ENCODE measurements around the gene ATF3. TPM values are rescaled to one million over a fixed set of nuclear protein-coding genes. Genes with fewer than 3 reads are reported as not detected.

The ATF3 gene
- total RNA-seq, 2 experiments from 2014 or later = 10.4 to 12.7 TPM

DNA sequence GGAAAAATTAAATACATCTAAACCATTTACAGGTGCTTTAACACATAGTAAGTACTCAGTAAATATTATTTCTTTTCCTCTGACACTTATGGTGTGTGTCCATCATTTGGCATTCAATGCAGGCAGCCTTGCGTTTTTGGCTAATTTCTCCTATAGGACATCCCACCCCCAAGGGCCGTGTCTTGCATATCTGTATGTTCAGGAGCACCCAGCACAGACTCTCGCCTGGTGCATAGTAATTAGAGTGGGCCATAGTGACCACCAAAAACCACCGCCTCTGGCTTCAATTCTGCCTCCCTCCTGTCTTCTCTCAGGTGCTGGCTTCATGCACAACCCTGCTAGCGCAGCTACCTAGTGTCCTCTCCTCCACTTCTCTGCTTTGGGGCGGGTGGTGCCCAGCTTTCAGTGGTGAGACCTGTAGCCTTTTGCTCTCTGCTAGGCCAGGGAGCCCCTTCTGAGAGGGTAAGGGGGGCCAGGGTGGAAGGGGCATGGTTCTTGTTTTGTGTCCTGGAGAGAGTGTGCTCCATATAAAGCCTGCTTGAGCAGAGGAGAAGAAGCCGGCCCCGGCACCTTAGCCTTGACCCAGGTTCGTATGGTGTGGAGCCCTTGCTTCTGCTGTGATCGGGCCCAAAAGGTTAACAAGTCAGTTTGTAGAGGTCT, 57.7 kb downstream of the ATF3 start:
- DNase-seq = no peak
- ATAC-seq (ENCODE audit: poor library complexity) = no peak
- peaks cover 11% of the 10 kb centered on the region for H3K27me3 Mint-ChIP-seq
- H3K9me3 ChIP-seq (ENCODE audit: control insufficient read depth in 1 of 2, insufficient read depth in 1 of 2, low read length in 2 of 2) = no peaks in the 10 kb centered on the region
- POLR2A ChIA-PET = interaction anchor here (0.6 to 0.9 kb wide), 2 partner anchors 329 to 927 kb away, joined by 3 to 4 read pairs; no protein-coding TSS in a partner anchor
- H3K4me1 ChIP-seq (ENCODE audit: insufficient read depth, low read length) = peaks cover 9% of the 10 kb centered on the region
- intact Hi-C loops (cut with DNase I, micrococcal nuclease) = loop anchor here in 1 of 2 experiments (5.0 kb wide), 1 partner anchor 91 kb away; no protein-coding TSS in a partner anchor
- CTCF ChIA-PET = interaction anchor here (1.3 to 2.2 kb wide), 11 partner anchors 22 to 329 kb away, joined by 3 to 23 read pairs (median 11); partner anchors contain the start of genes NSL1 and TATDN3
- H3K4me3 ChIP-seq (ENCODE audit: low read length) = no peak overlapping the region
- no peaks in the 10 kb centered on the region for H3K36me3 Mint-ChIP-seq (ENCODE audit: low read depth)
- H3K9me3 Mint-ChIP-seq = no peaks in the 10 kb centered on the region
- no peaks in the 10 kb centered on the region for H3K36me3 ChIP-seq (ENCODE audit: insufficient read depth, low read length)
- H3K27ac Mint-ChIP-seq = no peak overlapping the region
- no peaks in the 10 kb centered on the region for H3K27me3 ChIP-seq (ENCODE audit: control insufficient read depth in 1 of 2, insufficient read depth in 2 of 2, low read length in 2 of 2)
- TF ChIP-seq, protein P1, sequence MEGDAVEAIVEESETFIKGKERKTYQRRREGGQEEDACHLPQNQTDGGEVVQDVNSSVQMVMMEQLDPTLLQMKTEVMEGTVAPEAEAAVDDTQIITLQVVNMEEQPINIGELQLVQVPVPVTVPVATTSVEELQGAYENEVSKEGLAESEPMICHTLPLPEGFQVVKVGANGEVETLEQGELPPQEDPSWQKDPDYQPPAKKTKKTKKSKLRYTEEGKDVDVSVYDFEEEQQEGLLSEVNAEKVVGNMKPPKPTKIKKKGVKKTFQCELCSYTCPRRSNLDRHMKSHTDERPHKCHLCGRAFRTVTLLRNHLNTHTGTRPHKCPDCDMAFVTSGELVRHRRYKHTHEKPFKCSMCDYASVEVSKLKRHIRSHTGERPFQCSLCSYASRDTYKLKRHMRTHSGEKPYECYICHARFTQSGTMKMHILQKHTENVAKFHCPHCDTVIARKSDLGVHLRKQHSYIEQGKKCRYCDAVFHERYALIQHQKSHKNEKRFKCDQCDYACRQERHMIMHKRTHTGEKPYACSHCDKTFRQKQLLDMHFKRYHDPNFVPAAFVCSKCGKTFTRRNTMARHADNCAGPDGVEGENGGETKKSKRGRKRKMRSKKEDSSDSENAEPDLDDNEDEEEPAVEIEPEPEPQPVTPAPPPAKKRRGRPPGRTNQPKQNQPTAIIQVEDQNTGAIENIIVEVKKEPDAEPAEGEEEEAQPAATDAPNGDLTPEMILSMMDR (IDR thresholded peaks at IDR 0.05) = no peak
- H3K4me1 Mint-ChIP-seq (ENCODE audit: low read depth) = no peaks in the 10 kb centered on the region
- H3K4me3 Mint-ChIP-seq = no peak overlapping the region
- H3K27ac ChIP-seq (ENCODE audit: low read depth in 1 of 2, low read length in 2 of 2) = no peak overlapping the region

DNA sequence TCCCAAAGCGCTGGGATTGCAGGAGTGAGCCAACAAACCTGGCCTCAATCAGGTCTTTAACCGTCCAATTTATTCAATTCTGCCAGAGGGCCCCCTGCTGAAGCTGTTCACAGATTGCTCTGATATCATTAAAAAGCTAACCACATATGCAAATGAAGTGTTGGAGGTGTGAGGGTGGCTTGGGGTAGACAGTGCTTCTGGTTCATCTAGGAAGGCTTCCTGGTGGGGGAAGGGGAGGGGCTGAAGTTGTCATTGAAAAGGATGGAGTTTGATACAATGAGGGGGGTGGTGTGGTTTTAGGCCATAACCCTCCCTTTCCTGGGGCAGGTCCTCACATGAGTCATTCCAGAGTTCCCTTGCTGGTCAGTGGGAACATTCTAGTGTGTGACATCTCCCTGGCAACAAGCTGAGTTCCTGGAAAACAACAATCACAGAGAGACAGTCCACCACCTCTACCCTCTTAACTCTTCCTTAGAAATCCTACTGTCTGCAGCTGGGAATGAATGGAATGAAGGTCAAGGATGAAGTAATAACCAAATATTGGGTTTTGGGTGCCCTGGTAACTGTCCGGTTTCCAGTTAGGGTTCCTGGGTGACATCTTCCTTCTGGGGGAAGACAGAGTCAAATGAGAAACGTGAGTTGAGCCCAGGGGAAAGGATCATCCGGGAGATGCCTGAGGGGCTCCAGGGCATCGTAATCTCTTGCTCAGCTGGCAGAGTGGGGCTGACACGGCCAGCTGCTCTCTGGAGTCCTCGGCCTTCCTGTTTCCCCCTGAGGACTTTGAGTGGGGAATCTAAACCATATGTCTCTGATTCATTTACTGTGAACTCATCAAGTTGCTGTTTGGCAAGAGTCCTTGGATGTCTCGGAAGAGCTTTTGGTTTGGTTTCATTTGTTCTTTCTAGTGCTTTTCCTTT, 58.9 kb downstream of the ATF3 start:
- no peaks in the 10 kb centered on the region for H3K4me1 Mint-ChIP-seq (ENCODE audit: low read depth)
- ChIA-PET POLR2A (no interaction called here), CTCF (interaction anchor here (2.2 kb wide), 1 partner anchor 114 kb away, joined by 7 read pairs; no protein-coding TSS in a partner anchor)
- H3K27ac Mint-ChIP-seq = no peak overlapping the region
- ATAC-seq (ENCODE audit: poor library complexity) (no peak), DNase-seq (peak in 3 of 14 experiments; percentile 19 to 62 (median 44))
- H3K36me3 ChIP-seq (ENCODE audit: insufficient read depth, low read length) = no peaks in the 10 kb centered on the region
- no peak overlapping the region for H3K4me3 ChIP-seq (ENCODE audit: low read length)
- H3K27me3 ChIP-seq (ENCODE audit: control insufficient read depth in 1 of 2, insufficient read depth in 2 of 2, low read length in 2 of 2) = no peaks in the 10 kb centered on the region
- peaks cover 17% of the 10 kb centered on the region for H3K27me3 Mint-ChIP-seq
- H3K9me3 Mint-ChIP-seq = no peaks in the 10 kb centered on the region
- no peak overlapping the region for H3K27ac ChIP-seq (ENCODE audit: low read depth in 1 of 2, low read length in 2 of 2)
- intact Hi-C loops (cut with DNase I, micrococcal nuclease) = loop anchor here in 1 of 2 experiments (2.0 to 5.0 kb wide), 2 partner anchors 90 to 321 kb away; no protein-coding TSS in a partner anchor
- H3K9me3 ChIP-seq (ENCODE audit: control insufficient read depth in 1 of 2, insufficient read depth in 1 of 2, low read length in 2 of 2) = no peaks in the 10 kb centered on the region
- H3K4me1 ChIP-seq (ENCODE audit: insufficient read depth, low read length) = peaks cover 9% of the 10 kb centered on the region
- TF ChIP-seq, protein P1 (IDR thresholded peaks at IDR 0.05) = no peak
- no peak overlapping the region for H3K4me3 Mint-ChIP-seq
- H3K36me3 Mint-ChIP-seq (ENCODE audit: low read depth) = no peaks in the 10 kb centered on the region

DNA sequence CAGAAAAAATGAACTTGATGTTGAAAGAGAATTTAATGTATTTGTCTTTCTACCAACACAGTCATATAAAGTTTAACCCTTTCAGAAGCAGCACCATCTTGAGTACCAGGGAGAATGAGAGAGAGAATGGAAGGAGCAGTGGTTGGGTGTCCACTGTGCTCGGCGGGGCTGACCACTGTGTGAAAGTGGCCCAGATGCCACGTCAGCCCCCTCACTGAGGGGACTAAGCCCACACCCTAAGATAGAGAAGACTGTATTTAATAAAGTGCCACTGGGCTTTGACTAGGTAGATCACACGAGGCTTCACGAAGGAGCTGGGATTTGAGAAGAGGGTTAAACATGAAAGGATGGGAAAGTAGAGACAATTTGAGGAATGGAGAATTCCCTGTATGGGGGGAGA, 59.9 kb downstream of the ATF3 start:
- H3K36me3 Mint-ChIP-seq (ENCODE audit: low read depth) = no peaks in the 10 kb centered on the region
- H3K4me1 ChIP-seq (ENCODE audit: insufficient read depth, low read length) = peaks cover 9% of the 10 kb centered on the region
- CTCF ChIA-PET = interaction anchor here (2.2 kb wide), 1 partner anchor 113 kb away, joined by 7 read pairs; no protein-coding TSS in a partner anchor
- TF ChIP-seq, protein P1 (IDR thresholded peaks at IDR 0.05) = no peak
- H3K4me3 Mint-ChIP-seq = no peak overlapping the region
- no peak overlapping the region for H3K4me3 ChIP-seq (ENCODE audit: low read length)
- H3K9me3 ChIP-seq (ENCODE audit: control insufficient read depth in 1 of 2, insufficient read depth in 1 of 2, low read length in 2 of 2) = no peaks in the 10 kb centered on the region
- no peak overlapping the region for H3K27ac Mint-ChIP-seq
- intact Hi-C loops (cut with DNase I, micrococcal nuclease) = loop anchor here in 1 of 2 experiments (2.0 to 5.0 kb wide), 2 partner anchors 89 to 320 kb away; no protein-coding TSS in a partner anchor
- no peaks in the 10 kb centered on the region for H3K9me3 Mint-ChIP-seq
- no peaks in the 10 kb centered on the region for H3K27me3 ChIP-seq (ENCODE audit: control insufficient read depth in 1 of 2, insufficient read depth in 2 of 2, low read length in 2 of 2)
- no peak for DNase-seq
- POLR2A ChIA-PET = interaction anchor here (0.6 kb wide), 1 partner anchor 110 kb away, joined by 3 read pairs; no protein-coding TSS in a partner anchor
- H3K27me3 Mint-ChIP-seq = peaks cover 17% of the 10 kb centered on the region
- ATAC-seq (ENCODE audit: poor library complexity) = no peak
- no peak overlapping the region for H3K27ac ChIP-seq (ENCODE audit: low read depth in 1 of 2, low read length in 2 of 2)
- H3K36me3 ChIP-seq (ENCODE audit: insufficient read depth, low read length) = no peaks in the 10 kb centered on the region
- H3K4me1 Mint-ChIP-seq (ENCODE audit: low read depth) = no peaks in the 10 kb centered on the region

Measured in CD4-positive, alpha-beta T cell (primary cell).